SW480 (cell line): ENCODE data around the gene TPRA1.

ENCODE experiments used
- DNase-seq: peaks from one replicate; pipeline ENCODE4 v3.0.0-alpha.2; 2016; ENCODE audit warnings: low spot score

The TPRA1 gene

GRCh38 chr3:127560051-127560787, 30.3 kb downstream of the TPRA1 start:
- DNase-seq = no peak

DNA sequence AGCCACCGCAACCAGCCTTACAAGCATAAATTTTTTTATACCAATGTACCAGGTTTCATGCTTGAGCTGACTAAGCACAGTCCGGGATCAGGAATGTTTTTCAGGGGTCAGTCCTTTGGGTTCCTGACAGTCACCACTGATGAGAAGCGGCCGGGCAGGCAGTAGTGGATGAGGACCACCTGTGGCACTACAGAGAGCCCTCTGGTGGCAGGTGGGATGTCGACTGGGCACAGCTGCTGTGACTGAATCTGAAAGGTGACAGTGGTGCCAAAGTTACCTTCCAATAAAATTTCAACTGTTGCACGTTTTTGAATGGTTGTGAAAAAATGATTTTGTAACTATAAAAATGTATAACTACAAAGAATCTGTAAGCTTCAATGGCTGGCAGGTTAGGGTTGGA, 34.0 kb downstream of the TPRA1 start:
- no peak for DNase-seq

GRCh38 chr3:127555108-127555507, 35.4 kb downstream of the TPRA1 start:
- no peak for DNase-seq

GRCh38 chr3:127552038-127552437, 38.5 kb downstream of the TPRA1 start:
- no peak for DNase-seq

DNA sequence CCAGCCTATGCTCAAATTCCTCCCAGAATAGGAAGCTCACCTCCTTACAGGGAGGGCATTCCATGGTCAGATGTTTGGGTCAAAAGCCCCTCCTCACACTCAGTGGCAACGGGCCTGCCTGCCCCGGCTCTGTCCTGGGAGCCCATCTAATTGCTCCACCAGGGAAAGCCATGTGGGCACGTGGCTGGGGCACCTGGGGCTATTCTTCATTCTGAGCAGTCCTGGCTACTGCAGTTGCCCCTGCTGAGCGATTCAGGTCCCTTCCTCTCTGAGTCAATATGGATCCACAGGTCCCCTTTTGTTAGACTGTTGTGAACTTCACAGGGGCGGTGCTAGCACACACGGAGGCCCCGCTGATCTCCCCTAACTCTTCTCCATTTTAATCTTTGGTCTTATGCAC, 39.4 kb downstream of the TPRA1 start:
- no peak for DNase-seq

GRCh38 chr3:127550468-127551157, 39.9 kb downstream of the TPRA1 start:
- no peak for DNase-seq

- DNase-seq = no peak
These were observed 40.6 kb downstream of the TPRA1 start for GRCh38 chr3:127549826-127550467.

GRCh38 chr3:127547761-127548605, 42.5 kb downstream of the TPRA1 start:
- peak; percentile 49 for DNase-seq

- DNase-seq = no peak
These were observed 43.4 kb downstream of the TPRA1 start for GRCh38 chr3:127546970-127547733.

DNA sequence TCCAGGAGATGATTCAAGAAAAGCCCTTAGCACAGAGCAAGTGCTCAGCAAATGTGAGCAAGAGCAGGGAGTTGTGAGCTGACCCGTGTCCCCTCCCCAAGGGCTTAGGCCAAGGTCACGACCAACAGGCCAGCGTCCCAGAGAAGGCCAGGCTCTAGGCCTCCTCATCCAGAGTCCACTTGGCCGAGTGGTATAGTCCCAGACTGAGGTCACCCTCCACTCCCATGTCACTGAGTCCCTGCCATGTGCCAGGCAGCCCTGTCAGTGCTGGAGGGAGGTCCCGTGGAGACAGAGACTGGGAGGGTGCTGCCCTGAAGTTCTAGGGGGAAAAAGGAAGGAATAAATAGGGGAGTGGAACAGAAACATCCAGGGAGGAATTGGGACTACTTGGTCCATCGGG, 44.0 kb downstream of the TPRA1 start:
- DNase-seq = no peak

GRCh38 chr3:127545711-127546457, 44.6 kb downstream of the TPRA1 start:
- no peak for DNase-seq

- no peak for DNase-seq
These were observed 45.3 kb downstream of the TPRA1 start for GRCh38 chr3:127545216-127545615.

GRCh38 chr3:127544803-127545201, 45.7 kb downstream of the TPRA1 start:
- DNase-seq = no peak

- peak; percentile 69 for DNase-seq
These were observed 46.2 kb downstream of the TPRA1 start for GRCh38 chr3:127544192-127544802.

- DNase-seq = no peak
These were observed 47.1 kb downstream of the TPRA1 start for GRCh38 chr3:127543441-127543840.

DNA sequence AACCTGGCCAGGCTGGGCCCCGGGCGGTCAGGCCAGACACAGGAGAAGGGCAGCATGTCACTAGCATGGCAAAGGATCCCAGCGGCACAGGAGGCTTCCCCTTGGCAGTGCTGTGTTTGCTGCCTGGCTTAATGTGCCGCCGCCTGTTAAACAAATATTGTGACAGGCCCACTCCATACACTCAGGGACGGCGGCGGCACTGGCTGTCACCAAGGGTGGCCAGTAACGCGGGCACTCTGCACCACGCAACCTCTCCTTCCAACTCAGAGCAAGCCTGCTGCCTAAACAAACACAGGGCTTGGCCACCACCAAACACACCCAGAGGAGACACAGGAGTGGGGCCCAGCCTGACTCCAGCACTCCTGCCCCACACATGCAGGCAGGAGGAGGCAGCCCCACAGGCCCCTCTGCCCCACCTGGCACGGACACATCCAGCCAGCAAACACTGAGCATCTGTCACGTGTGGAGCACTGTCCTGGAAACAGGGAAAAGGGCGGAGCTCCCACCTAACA, 48.0 kb downstream of the TPRA1 start:
- DNase-seq = peak; percentile 15

DNA sequence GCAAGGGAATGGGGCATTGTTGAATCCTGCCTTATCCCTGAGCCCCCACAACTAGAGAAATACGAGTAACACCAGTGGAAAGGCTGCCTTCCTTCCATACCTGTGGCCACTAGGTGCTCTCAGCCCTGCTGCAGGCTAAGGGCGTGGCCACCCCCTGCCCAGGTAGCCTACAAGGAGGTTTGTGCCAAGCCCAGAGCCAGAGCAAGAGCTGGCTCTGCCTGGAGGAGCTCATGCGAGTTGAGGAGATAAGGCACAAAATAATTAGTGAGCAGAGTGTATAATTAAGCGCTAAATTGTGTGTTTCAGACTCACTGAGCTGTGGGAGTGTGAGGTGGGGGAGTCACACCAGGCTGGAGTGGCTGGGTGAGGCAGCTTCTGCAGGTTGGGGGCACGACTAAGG, 49.2 kb downstream of the TPRA1 start:
- DNase-seq = no peak

DNA sequence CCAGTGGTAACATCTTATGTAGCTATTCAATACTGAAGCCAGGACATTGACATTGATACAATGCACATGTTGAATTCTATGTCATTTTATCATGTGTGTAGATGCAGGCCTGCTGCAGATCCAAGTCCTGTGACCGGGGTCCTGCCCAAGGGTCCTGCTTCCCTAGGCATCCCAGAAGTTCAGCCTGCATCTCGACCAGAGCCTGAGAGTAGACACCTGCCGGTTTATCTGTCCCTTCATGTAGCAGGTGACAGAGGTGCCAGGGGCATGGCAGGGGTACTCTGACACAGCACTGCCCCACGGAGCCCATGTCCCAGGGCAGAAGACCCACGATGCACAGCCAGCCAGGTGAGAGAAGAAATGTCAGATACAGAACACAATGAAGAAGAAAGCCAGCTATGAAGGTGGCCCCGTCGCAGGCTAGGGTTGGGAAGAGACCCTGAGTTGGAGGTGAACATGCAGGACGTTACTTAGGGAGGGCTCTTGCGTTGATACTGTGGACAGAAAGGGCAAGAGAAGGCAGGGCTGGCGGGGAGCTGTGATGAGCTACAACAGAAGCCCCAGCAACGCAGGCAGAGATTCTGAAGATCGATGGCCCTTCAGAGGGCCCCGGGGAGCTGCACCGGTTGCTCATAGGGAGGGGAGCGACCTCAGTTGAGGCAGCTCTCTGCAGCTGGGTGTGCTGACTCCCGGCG, 51.0 kb downstream of the TPRA1 start:
- no peak for DNase-seq

DNA sequence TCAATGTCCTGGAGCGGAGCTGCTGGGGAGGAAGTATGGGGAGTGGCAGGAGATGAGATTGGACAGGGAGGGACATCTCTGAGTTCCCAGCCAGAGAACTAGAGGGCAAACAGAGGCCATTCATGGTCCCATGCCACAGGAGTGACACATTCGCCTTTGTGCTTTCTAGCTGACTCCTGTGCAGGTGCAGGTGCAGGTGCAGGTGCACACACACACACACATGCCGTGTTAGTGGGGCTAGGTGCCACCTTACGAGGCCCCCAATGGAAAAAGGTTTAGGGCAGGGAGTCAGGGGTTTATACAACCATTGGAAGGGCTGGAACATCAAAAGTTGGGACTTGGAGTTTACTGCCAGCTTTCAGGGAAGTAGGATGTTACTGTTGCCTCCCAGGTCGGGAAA, 52.0 kb downstream of the TPRA1 start:
- no peak for DNase-seq
